AG04450 (cell line): ENCODE data around the gene TSSC4. TPM values are rescaled to one million over a fixed set of nuclear protein-coding genes. Genes with fewer than 3 reads are reported as not detected.

Source experiments
- CTCF ChIA-PET: fragments of 300-600, 350-600 bp; formaldehyde crosslinking; extraction: SDS; loops from one replicate; lab custom pipeline; 2022; ENCODE audit warnings: antibody characterized with exemption, inconsistent platforms; lab: Charles Lee
- POLR2A ChIA-PET: fragments of 350-600 bp; formaldehyde crosslinking; extraction: SDS; loops from one replicate; lab custom pipeline; 2021; ENCODE audit warnings: antibody characterized with exemption, inconsistent platforms; lab: Yijun Ruan, JAX
- DNase-seq: peaks from one replicate; pipeline ENCODE4 v3.0.0-alpha.2; 2011; ENCODE audit warnings: low read depth, low spot score
- H3K27ac ChIP-seq: one replicate; pipeline ENCODE4 v1.5.1; 2012; ENCODE audit warnings: low read depth, low read length, control low read depth
- H3K27me3 ChIP-seq: one replicate; pipeline ENCODE4 v1.6.0; 2012; ENCODE audit warnings: low read length; ENCODE audit not compliant: control insufficient read depth, insufficient read depth
- H3K4me3 ChIP-seq: 2 replicates; pipeline ENCODE4 v1.5.1; 2011; ENCODE audit warnings: mild to moderate bottlenecking, low read depth, low read length, control low read depth
- H3K9me3 ChIP-seq: 2 replicates; pipeline ENCODE4 v1.5.1; 2012; ENCODE audit warnings: low read length; ENCODE audit not compliant: control insufficient read depth, insufficient read depth
- polyA plus RNA-seq: library from polyadenylated mRNA; depleted of rRNA; stranded (reverse); fragments of >200 nt; gene quantifications from 2 replicates; pipeline ENCODE4 v1.2.3, GENCODE V29; 2011
- TF ChIP-seq, protein P1 (sequence below): IDR thresholded peaks from 2 replicates; pipeline ENCODE4 v1.5.1; 2011; ENCODE audit warnings: low read depth, low read length, control low read depth, inconsistent platforms

TSSC4 gene
- polyA plus RNA-seq, 1 experiment: 13.3 TPM

DNA sequence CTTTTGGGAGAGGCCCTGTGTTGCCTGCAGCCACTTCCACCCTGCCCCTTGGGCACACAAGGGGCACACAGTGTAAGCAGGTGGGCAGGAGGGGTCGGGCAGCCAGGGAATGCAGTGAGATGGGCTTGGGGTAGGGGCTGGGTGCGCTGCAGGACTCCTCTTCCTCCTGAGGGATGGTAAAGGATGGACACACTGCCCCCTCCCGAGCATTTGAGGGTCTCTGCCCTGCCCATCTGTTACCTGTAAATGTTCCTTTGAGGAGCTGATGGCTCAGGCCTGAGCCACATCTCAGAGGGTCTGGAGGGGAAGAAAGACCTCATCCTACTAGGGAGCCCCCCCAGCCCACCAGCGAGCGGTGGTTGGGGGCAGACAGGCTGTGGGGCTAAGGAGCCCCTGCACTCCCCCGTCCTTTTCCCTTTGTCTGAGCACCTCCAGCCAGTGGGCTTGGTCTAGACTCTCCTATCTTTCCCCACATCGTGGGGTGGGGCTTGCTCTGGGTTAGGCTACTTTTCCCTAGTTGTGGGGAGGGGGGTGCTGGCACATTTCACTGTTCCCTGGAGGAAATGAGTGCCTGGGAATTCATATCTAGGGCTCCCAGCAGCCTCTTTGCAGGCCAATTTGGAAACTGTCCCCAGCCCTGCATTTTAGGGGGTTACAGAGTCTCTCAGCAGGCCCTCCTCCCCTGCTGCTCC is 1.7 kb upstream of the TSSC4 start:
- no peaks in the 10 kb centered on the region for H3K27me3 ChIP-seq
- no peak for DNase-seq
- H3K27ac ChIP-seq: peak overlapping the region; percentile 98
- H3K4me3 ChIP-seq: peak overlapping the region; percentile 76; the same call in 1 of the 2 replicates
- CTCF ChIA-PET: interaction anchor here (3.8 kb wide), 1 partner anchor 21 kb away, joined by 29 read pairs; no protein-coding TSS in a partner anchor
- TF ChIP-seq, protein P1, sequence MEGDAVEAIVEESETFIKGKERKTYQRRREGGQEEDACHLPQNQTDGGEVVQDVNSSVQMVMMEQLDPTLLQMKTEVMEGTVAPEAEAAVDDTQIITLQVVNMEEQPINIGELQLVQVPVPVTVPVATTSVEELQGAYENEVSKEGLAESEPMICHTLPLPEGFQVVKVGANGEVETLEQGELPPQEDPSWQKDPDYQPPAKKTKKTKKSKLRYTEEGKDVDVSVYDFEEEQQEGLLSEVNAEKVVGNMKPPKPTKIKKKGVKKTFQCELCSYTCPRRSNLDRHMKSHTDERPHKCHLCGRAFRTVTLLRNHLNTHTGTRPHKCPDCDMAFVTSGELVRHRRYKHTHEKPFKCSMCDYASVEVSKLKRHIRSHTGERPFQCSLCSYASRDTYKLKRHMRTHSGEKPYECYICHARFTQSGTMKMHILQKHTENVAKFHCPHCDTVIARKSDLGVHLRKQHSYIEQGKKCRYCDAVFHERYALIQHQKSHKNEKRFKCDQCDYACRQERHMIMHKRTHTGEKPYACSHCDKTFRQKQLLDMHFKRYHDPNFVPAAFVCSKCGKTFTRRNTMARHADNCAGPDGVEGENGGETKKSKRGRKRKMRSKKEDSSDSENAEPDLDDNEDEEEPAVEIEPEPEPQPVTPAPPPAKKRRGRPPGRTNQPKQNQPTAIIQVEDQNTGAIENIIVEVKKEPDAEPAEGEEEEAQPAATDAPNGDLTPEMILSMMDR: peak; percentile 18; the same call in 1 of the 2 replicates
- POLR2A ChIA-PET: no interaction called here
- H3K9me3 ChIP-seq: peaks cover 4% of the 10 kb centered on the region; the same call in 1 of the 2 replicates

DNA sequence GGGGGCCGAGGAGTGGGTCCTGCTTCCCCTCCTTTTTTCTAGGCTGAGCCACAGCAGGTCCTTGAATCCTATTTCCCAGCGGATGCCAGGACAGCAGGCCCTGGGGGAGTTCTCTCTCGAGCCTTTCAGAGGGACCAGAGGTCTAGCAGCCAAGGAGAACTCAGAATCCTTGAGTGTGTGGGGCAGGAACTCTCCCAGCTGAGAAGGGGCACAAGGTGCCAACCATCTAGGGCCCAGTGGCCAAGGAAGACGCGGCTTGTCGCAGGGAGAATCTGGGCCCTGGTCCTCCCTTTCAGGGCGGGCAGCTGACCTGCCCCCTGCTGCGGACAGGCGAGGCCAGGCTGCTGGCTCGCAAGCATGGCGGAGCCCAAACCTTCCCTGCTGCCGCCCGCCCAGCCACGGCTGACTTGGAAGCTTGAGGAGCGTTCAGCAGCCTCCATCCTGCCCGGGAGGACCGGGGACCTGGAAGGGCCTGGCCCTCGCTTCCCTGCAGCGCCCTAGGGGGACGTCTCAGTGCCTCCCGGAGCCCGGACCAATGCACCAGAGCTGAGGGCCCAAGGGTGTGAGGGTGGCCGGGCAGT is 972 bp upstream of the TSSC4 start:
- POLR2A ChIA-PET: interaction anchor here (0.5 to 3.3 kb wide), 4 partner anchors 9 to 23 kb away, joined by 4 to 33 read pairs (median 8); partner anchors contain the start of gene CD81

DNA sequence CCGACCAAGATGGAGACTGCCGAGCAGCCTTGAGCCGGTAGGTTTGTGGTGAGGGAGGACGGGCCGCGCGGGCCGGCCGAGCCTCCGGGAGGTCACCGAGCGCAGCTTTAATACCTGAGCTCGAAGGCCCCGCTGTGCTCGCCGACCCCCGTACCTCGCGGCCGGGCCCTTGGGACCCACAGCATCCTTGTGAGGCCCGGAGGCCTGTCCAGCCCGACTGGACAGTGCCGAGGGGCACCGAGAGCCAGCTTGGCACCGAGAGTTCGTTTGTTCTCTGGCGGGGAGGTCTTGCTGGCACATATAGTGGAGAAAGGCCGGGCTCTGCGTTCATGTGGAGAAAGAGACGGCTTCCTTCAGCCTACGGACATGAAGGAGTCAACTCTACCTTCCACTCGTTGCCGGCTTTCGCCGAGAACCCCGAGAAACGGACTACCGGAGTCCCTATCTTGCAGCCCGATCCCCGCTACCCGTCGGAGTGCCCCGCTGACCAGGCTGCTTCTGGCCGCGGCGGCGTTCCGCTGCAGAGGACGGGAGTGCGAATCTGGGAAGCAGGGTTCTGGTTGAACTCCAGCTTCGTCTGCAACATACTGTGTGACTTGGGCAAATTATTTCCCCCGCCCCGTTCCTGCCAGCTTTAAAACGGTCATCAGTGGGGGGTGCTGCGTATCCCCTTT is 349 bp downstream of the TSSC4 start:
- H3K27ac ChIP-seq: peak overlapping the region; percentile 78
- DNase-seq: no peak
- POLR2A ChIA-PET: interaction anchor here (0.6 to 3.3 kb wide), 13 partner anchors 10 to 529 kb away, joined by 3 to 33 read pairs (median 4); partner anchors contain the start of genes CD81 and PHLDA2
- peaks cover 4% of the 10 kb centered on the region; the same call in 1 of the 2 replicates for H3K9me3 ChIP-seq
- CTCF ChIA-PET: interaction anchor here (0.6 to 3.8 kb wide), 12 partner anchors 8 to 483 kb away, joined by 3 to 29 read pairs (median 4); partner anchors contain the start of gene CD81
- no peaks in the 10 kb centered on the region for H3K27me3 ChIP-seq
- H3K4me3 ChIP-seq: peak overlapping the region; percentile 91
- TF ChIP-seq, protein P1: no peak

More for the DNA sequence above, 972 bp upstream of the TSSC4 start:
- CTCF ChIA-PET: interaction anchor here (1.3 to 3.8 kb wide), 2 partner anchors 20 to 202 kb away, joined by 4 to 29 read pairs; no protein-coding TSS in a partner anchor
- DNase-seq: no peak
- H3K27ac ChIP-seq: peak overlapping the region; percentile 98
- H3K27me3 ChIP-seq: no peaks in the 10 kb centered on the region
- H3K9me3 ChIP-seq: peaks cover 4% of the 10 kb centered on the region; the same call in 1 of the 2 replicates
- TF ChIP-seq, protein P1: no peak
- peak overlapping the region; percentile 76 for H3K4me3 ChIP-seq

DNA sequence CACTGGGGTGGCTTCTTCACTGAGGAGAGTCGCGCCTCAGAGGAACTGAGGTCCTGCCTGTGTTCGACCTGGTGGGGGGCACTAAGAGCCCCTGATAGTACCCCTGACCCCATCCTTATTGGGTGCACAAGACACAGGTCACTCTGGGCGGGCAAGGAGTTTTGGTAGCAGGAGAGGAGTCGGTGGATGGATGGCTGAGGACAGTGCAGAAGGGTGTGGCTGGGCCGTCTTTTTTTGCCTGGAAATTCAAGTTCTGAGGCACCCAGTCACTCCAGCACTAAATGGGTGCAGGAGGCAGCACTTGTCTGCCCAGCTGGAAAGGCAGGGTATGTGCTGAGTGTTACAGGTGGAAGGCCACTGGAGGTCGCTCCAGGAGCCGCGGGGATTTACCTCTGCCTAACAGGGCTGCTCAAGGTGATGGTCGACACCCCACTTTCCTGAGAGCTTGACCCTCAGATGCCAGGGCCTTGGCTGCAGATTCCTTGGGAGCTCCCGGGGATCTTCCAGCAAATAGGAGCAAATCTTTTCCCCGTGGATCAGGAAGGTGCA is 960 bp downstream of the TSSC4 start:
- peak overlapping the region; percentile 78 for H3K27ac ChIP-seq
- POLR2A ChIA-PET: interaction anchor here (0.7 to 3.3 kb wide), 2 partner anchors 19 to 23 kb away, joined by 4 to 33 read pairs; no protein-coding TSS in a partner anchor
- TF ChIP-seq, protein P1: no peak
- DNase-seq: no peak
- H3K4me3 ChIP-seq: peak overlapping the region; percentile 91
- peaks cover 4% of the 10 kb centered on the region; the same call in 1 of the 2 replicates for H3K9me3 ChIP-seq
- H3K27me3 ChIP-seq: no peaks in the 10 kb centered on the region
- CTCF ChIA-PET: interaction anchor here (1.1 to 3.8 kb wide), 3 partner anchors 9 to 24 kb away, joined by 3 to 29 read pairs (median 4); partner anchors contain the start of gene CD81
